HEK293 (cell line): ENCODE measurements around the gene LAMA4.

ENCODE experiments used
- HOXA7 ChIP-seq: sonication (generic); formaldehyde crosslinking; IDR thresholded peaks from 2 replicates; pipeline ENCODE4 v1.8.1; 2022; ENCODE audit warnings: missing genetic modification reagents, borderline replicate concordance
- KLF1 ChIP-seq: fragments of 450-650 bp; formaldehyde crosslinking; IDR thresholded peaks from 2 replicates; pipeline ENCODE4 v1.5.1; 2016; ENCODE audit warnings: missing biosample characterization, missing genetic modification characterization
- OSR2 ChIP-seq: fragments of 450-650 bp; formaldehyde crosslinking; IDR thresholded peaks from 2 replicates; pipeline ENCODE4 v1.5.1; 2016; ENCODE audit warnings: missing biosample characterization, missing genetic modification characterization
- ZBTB20 ChIP-seq: fragments of 450-650 bp; formaldehyde crosslinking; IDR thresholded peaks from 2 replicates; pipeline ENCODE4 v1.5.1; 2016; ENCODE audit warnings: missing biosample characterization, missing genetic modification characterization
- ZBTB26 ChIP-seq: fragments of 450-650 bp; formaldehyde crosslinking; optimal IDR thresholded peaks from 2 replicates; pipeline ENCODE3; 2016; ENCODE audit warnings: missing biosample characterization, mild to moderate bottlenecking, missing genetic modification characterization
- ZBTB44 ChIP-seq: fragments of 450-650 bp; IDR thresholded peaks from 2 replicates; pipeline ENCODE4 v1.5.1; 2018; ENCODE audit warnings: missing biosample characterization, mild to moderate bottlenecking, missing genetic modification characterization
- ZFP37 ChIP-seq: fragments of 450-650 bp; formaldehyde crosslinking; IDR thresholded peaks from 2 replicates; pipeline ENCODE4 v1.5.1; 2016; ENCODE audit warnings: missing biosample characterization, missing genetic modification characterization
- ZNF132 ChIP-seq: fragments of 450-650 bp; formaldehyde crosslinking; IDR thresholded peaks from 2 replicates; pipeline ENCODE4 v1.5.1; 2017; ENCODE audit warnings: missing biosample characterization, missing genetic modification characterization, borderline replicate concordance
- ZNF138 ChIP-seq: fragments of 450-650 bp; formaldehyde crosslinking; IDR thresholded peaks from 2 replicates; pipeline ENCODE4 v1.5.1; 2016; ENCODE audit warnings: missing biosample characterization, missing genetic modification characterization, borderline replicate concordance
- ZNF175 ChIP-seq: fragments of 450-650 bp; formaldehyde crosslinking; IDR thresholded peaks from 2 replicates; pipeline ENCODE4 v1.5.1; 2016; ENCODE audit warnings: missing biosample characterization, missing genetic modification characterization
- ZNF184 ChIP-seq: fragments of 450-650 bp; IDR thresholded peaks from 2 replicates; pipeline ENCODE4 v1.5.1; 2018; ENCODE audit warnings: missing biosample characterization, mild to moderate bottlenecking, missing genetic modification characterization
- ZNF19 ChIP-seq: fragments of 450-650 bp; formaldehyde crosslinking; IDR thresholded peaks from 2 replicates; pipeline ENCODE4; 2016; ENCODE audit warnings: missing biosample characterization, missing genetic modification characterization, low read depth
- ZNF202 ChIP-seq: fragments of 450-650 bp; formaldehyde crosslinking; IDR thresholded peaks from 2 replicates; pipeline ENCODE4 v1.5.1; 2016; ENCODE audit warnings: missing biosample characterization, missing genetic modification characterization, borderline replicate concordance
- ZNF211 ChIP-seq: fragments of 450-650 bp; formaldehyde crosslinking; IDR thresholded peaks from 2 replicates; pipeline ENCODE4 v1.5.1; 2016; ENCODE audit warnings: low read depth, missing biosample characterization, missing genetic modification characterization
- ZNF302 ChIP-seq: fragments of 450-650 bp; formaldehyde crosslinking; IDR thresholded peaks from 2 replicates; pipeline ENCODE4 v1.5.1; 2016; ENCODE audit warnings: missing biosample characterization, missing genetic modification characterization, low read depth
- ZNF354C ChIP-seq: fragments of 450-650 bp; formaldehyde crosslinking; IDR thresholded peaks from 2 replicates; pipeline ENCODE4 v1.5.1; 2016; ENCODE audit warnings: missing biosample characterization, missing genetic modification characterization, low read depth, borderline replicate concordance
- ZNF391 ChIP-seq: fragments of 450-650 bp; formaldehyde crosslinking; IDR thresholded peaks from 2 replicates; pipeline ENCODE4 v1.5.1; 2016; ENCODE audit warnings: low read depth, missing biosample characterization, missing genetic modification characterization, borderline replicate concordance
- ZNF394 ChIP-seq: fragments of 450-650 bp; formaldehyde crosslinking; IDR thresholded peaks from 2 replicates; pipeline ENCODE4 v1.5.1; 2016; ENCODE audit warnings: missing biosample characterization, missing genetic modification characterization, mild to moderate bottlenecking, moderate library complexity, borderline replicate concordance
- ZNF423 ChIP-seq: fragments of 450-650 bp; formaldehyde crosslinking; IDR thresholded peaks from 2 replicates; pipeline ENCODE4 v1.5.1; 2016; ENCODE audit warnings: missing biosample characterization, missing genetic modification characterization
- ZNF433 ChIP-seq: fragments of 450-650 bp; formaldehyde crosslinking; IDR thresholded peaks from 2 replicates; pipeline ENCODE4 v1.5.1; 2016; ENCODE audit warnings: missing biosample characterization, missing genetic modification characterization, low read depth
- ZNF514 ChIP-seq: fragments of 450-650 bp; formaldehyde crosslinking; IDR thresholded peaks from 2 replicates; pipeline ENCODE4 v1.5.1; 2016; ENCODE audit warnings: missing biosample characterization, missing genetic modification characterization
- ZNF521 ChIP-seq: fragments of 450-650 bp; formaldehyde crosslinking; IDR thresholded peaks from 2 replicates; pipeline ENCODE4 v1.5.1; 2017; ENCODE audit warnings: missing biosample characterization, mild to moderate bottlenecking, missing genetic modification characterization
- ZNF529 ChIP-seq: fragments of 450-650 bp; formaldehyde crosslinking; IDR thresholded peaks from 2 replicates; pipeline ENCODE4 v1.5.1; 2017; ENCODE audit warnings: missing genetic modification characterization, missing biosample characterization; ENCODE audit not compliant: insufficient replicate concordance
- ZNF561 ChIP-seq: fragments of 450-650 bp; IDR thresholded peaks from 2 replicates; pipeline ENCODE4 v1.5.1; 2018; ENCODE audit warnings: missing biosample characterization, missing genetic modification characterization, borderline replicate concordance
- ZNF600 ChIP-seq: fragments of 450-650 bp; formaldehyde crosslinking; IDR thresholded peaks from 2 replicates; pipeline ENCODE4 v1.5.1; 2016; ENCODE audit warnings: missing biosample characterization, missing genetic modification characterization
- ZNF654 ChIP-seq: fragments of 450-650 bp; formaldehyde crosslinking; IDR thresholded peaks from 2 replicates; pipeline ENCODE4 v1.5.1; 2016; ENCODE audit warnings: low read depth, missing biosample characterization, missing genetic modification characterization
- ZNF785 ChIP-seq: fragments of 450-650 bp; formaldehyde crosslinking; IDR thresholded peaks from 2 replicates; pipeline ENCODE4 v1.5.1; 2016; ENCODE audit warnings: missing biosample characterization, missing genetic modification characterization
- TF ChIP-seq, protein P1 (sequence below): fragments of 450-650 bp; formaldehyde crosslinking; IDR thresholded peaks from 2 replicates; pipeline ENCODE4 v1.5.1; 2017; ENCODE audit warnings: missing biosample characterization, missing genetic modification characterization
- TF ChIP-seq, protein P2 (sequence below): fragments of 450-650 bp; formaldehyde crosslinking; IDR thresholded peaks from 2 replicates; pipeline ENCODE4 v1.5.1; 2016; ENCODE audit warnings: missing biosample characterization, missing genetic modification characterization
- TF ChIP-seq, protein P3 (sequence below): fragments of 450-650 bp; formaldehyde crosslinking; IDR thresholded peaks from 2 replicates; pipeline ENCODE4 v1.5.1; 2016; ENCODE audit warnings: missing biosample characterization, missing genetic modification characterization
- TF ChIP-seq, protein P4 (sequence below): fragments of 450-650 bp; formaldehyde crosslinking; IDR thresholded peaks from 2 replicates; pipeline ENCODE4 v1.5.1; 2016; ENCODE audit warnings: missing biosample characterization, missing genetic modification characterization

Gene LAMA4

GRCh38 chr6:112253841-112254816 lies at the start of gene LAMA4 (continued):
- TF ChIP-seq ZBTB20 (tag by site-specific recombination) (peak; percentile 91), ZNF514 (no peak), ZNF394 (tag by site-specific recombination) (peak; percentile 58), ZFP37 (tag by site-specific recombination) (peak; percentile 78; the same call in 1 of the 2 replicates), ZNF211 (tag by site-specific recombination) (no peak), ZNF600 (tag by site-specific recombination) (peak; percentile 98), ZNF391 (no peak), ZNF202 (tag by site-specific recombination) (no peak), ZNF529 (tag by site-specific recombination) (no peak), ZNF175 (tag by site-specific recombination) (no peak), ZBTB26 (peak; percentile 61), ZNF138 (tag by site-specific recombination) (no peak), ZNF433 (tag by site-specific recombination) (no peak), ZNF521 (no peak), ZNF184 (no peak), KLF1 (tag by site-specific recombination) (no peak; the same call in 1 of the 2 replicates), ZNF354C (tag by site-specific recombination) (no peak), ZNF785 (tag by site-specific recombination) (no peak; the same call in 1 of the 2 replicates), ZNF302 (tag by site-specific recombination) (no peak), ZNF654 (no peak), ZNF19 (tag by site-specific recombination) (no peak), ZNF423 (tag by site-specific recombination) (0 out of 2 replicates have a peak, but pooled peaks have one; percentile 4), ZBTB44 (no peak), OSR2 (no peak), ZNF561 (tag by site-specific recombination) (0 out of 2 replicates have a peak, but pooled peaks have one; percentile 23), HOXA7 (CRISPR knock-in tag) (no peak), ZNF132 (tag by site-specific recombination) (no peak)
- TF ChIP-seq, protein P1, sequence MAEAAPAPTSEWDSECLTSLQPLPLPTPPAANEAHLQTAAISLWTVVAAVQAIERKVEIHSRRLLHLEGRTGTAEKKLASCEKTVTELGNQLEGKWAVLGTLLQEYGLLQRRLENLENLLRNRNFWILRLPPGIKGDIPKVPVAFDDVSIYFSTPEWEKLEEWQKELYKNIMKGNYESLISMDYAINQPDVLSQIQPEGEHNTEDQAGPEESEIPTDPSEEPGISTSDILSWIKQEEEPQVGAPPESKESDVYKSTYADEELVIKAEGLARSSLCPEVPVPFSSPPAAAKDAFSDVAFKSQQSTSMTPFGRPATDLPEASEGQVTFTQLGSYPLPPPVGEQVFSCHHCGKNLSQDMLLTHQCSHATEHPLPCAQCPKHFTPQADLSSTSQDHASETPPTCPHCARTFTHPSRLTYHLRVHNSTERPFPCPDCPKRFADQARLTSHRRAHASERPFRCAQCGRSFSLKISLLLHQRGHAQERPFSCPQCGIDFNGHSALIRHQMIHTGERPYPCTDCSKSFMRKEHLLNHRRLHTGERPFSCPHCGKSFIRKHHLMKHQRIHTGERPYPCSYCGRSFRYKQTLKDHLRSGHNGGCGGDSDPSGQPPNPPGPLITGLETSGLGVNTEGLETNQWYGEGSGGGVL = peak; percentile 98
- TF ChIP-seq, protein P2, sequence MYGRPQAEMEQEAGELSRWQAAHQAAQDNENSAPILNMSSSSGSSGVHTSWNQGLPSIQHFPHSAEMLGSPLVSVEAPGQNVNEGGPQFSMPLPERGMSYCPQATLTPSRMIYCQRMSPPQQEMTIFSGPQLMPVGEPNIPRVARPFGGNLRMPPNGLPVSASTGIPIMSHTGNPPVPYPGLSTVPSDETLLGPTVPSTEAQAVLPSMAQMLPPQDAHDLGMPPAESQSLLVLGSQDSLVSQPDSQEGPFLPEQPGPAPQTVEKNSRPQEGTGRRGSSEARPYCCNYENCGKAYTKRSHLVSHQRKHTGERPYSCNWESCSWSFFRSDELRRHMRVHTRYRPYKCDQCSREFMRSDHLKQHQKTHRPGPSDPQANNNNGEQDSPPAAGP = 0 out of 2 replicates have a peak, but pooled peaks have one; percentile 51
- TF ChIP-seq, protein P3, sequence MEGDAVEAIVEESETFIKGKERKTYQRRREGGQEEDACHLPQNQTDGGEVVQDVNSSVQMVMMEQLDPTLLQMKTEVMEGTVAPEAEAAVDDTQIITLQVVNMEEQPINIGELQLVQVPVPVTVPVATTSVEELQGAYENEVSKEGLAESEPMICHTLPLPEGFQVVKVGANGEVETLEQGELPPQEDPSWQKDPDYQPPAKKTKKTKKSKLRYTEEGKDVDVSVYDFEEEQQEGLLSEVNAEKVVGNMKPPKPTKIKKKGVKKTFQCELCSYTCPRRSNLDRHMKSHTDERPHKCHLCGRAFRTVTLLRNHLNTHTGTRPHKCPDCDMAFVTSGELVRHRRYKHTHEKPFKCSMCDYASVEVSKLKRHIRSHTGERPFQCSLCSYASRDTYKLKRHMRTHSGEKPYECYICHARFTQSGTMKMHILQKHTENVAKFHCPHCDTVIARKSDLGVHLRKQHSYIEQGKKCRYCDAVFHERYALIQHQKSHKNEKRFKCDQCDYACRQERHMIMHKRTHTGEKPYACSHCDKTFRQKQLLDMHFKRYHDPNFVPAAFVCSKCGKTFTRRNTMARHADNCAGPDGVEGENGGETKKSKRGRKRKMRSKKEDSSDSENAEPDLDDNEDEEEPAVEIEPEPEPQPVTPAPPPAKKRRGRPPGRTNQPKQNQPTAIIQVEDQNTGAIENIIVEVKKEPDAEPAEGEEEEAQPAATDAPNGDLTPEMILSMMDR (tag by site-specific recombination) = peak; percentile 74
- TF ChIP-seq, protein P4, sequence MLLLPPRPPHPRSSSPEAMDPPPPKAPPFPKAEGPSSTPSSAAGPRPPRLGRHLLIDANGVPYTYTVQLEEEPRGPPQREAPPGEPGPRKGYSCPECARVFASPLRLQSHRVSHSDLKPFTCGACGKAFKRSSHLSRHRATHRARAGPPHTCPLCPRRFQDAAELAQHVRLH = no peak
